ENCODE measurements around the gene ZBTB7C. TPM values are rescaled to one million over a fixed set of nuclear protein-coding genes. Genes with fewer than 3 reads are reported as not detected.

ZBTB7C gene
- total RNA-seq, 1 donor from 2014 or later = 13.0 TPM

DNA sequence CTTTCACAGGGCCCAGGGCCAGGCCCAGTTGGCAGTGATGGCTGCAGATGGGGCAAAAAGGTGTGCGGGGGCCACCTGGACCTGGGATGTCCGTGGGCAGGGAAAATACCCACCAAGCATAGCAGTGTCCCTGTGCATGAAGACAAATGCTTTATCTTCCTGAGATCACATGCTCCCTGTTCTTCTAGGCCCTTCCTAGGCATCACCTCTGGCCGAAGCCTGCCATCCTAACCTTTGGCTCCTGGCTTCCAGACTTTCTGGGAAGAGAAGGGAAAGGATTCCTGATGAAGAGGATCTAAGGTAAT is 373.7 kb downstream of the ZBTB7C start:
- H3K27me3 Mint-ChIP-seq = no peaks in the 10 kb centered on the region
- no peak overlapping the region for H3K4me3 Mint-ChIP-seq
- H3K27ac Mint-ChIP-seq = no peak overlapping the region
- no peaks in the 10 kb centered on the region for H3K9me3 Mint-ChIP-seq
- no peaks in the 10 kb centered on the region for H3K36me3 Mint-ChIP-seq
- TF ChIP-seq, protein P1, sequence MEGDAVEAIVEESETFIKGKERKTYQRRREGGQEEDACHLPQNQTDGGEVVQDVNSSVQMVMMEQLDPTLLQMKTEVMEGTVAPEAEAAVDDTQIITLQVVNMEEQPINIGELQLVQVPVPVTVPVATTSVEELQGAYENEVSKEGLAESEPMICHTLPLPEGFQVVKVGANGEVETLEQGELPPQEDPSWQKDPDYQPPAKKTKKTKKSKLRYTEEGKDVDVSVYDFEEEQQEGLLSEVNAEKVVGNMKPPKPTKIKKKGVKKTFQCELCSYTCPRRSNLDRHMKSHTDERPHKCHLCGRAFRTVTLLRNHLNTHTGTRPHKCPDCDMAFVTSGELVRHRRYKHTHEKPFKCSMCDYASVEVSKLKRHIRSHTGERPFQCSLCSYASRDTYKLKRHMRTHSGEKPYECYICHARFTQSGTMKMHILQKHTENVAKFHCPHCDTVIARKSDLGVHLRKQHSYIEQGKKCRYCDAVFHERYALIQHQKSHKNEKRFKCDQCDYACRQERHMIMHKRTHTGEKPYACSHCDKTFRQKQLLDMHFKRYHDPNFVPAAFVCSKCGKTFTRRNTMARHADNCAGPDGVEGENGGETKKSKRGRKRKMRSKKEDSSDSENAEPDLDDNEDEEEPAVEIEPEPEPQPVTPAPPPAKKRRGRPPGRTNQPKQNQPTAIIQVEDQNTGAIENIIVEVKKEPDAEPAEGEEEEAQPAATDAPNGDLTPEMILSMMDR (conservative IDR thresholded peaks at IDR 0.05) = no peak
- DNase-seq (ENCODE audit: extremely low spot score, unreplicated experiment) = no peak
- no peaks in the 10 kb centered on the region for H3K4me1 Mint-ChIP-seq (ENCODE audit: unreplicated experiment)

DNA sequence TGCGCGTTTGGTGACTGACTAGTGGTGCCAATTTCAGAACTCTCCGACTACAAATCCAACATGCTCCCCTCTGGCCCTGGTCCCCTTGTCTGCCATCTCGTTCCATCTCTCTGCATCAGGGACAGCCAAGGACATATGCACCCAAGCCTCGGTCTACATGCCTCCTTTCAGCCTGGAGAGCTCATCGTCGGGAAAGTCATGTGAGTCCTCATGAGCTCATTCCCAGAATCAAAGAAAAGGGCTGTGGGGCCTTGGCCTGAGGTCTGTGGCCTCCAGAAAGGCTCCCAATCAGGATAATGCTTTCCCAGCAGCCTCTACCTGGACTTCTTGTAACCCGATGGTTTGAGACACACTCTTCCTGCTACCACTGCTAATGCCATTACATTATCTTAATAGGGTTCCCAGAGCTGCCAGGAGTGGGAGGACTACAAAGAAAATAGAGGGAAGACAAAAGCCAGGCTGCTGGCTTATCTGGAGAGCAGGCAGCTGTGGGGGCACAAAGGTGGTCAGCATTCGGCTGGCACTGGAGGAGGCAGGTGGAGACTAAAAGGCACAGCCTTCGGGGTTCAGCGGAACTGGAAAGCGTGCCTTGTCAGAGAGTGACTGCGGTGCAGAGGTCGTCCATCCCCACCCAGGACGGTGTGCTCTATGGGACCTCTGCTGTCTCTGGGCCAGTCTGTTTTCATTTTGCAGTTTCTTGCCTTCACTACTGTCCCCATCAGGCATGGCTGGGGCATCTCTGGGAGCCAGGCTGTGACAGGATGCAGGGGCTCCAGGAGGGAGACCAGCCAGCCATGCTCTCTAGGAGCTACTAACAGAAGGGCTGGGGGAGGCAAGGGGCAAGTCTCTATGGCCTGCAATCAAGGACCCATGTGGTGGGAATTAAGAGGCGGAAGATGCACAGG is 374.3 kb downstream of the ZBTB7C start:
- Mint-ChIP-seq H3K4me1 (ENCODE audit: unreplicated experiment) (no peaks in the 10 kb centered on the region), H3K4me3 (no peak overlapping the region), H3K27ac (no peak overlapping the region), H3K36me3 (no peaks in the 10 kb centered on the region), H3K27me3 (no peaks in the 10 kb centered on the region), H3K9me3 (no peaks in the 10 kb centered on the region)
- TF ChIP-seq, protein P1 (conservative IDR thresholded peaks at IDR 0.05) = no peak
- no peak for DNase-seq (ENCODE audit: extremely low spot score, unreplicated experiment)

DNA sequence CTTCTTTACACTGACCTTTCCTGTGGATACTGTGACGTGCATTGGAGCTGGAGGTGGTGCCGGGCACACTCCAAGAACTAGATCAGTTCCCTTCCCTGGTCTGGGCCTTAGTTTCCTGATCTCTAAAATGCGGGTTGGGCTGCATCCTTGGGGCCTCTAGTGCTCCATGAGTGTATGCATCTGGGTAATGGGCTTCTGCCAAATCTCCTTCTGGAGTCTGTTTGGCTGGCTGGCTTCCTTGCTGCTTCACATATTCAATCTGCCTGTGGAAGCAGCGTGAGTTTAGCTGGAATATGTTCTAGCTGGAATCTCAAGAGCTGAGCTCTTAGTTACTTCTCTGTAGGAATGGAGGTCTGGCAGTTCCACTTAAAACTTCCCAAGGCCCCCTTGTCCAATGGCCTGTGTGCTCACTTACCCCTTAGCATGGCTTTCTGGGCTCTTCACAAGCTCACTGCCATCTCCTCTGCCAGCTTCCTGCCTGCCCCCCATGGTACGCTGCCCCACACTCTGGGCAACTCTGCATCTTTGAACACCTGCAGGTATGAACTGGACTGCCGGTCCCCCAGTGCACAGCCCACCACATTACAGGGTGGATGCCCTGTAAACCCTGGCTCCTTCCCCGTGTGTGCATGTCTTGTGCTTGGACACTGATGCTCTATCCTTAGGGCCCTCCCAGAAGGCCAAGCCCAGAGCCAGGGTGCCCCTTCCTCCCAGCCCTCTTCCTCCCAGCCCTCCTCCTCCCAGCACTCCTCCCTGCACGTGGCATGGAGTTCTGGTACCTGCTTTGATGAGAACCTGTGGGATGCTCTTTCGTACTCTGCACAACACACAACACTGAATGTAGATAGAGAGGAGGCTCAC is 375.2 kb downstream of the ZBTB7C start:
- no peaks in the 10 kb centered on the region for H3K27me3 Mint-ChIP-seq
- H3K27ac Mint-ChIP-seq = no peak overlapping the region
- TF ChIP-seq, protein P1 (conservative IDR thresholded peaks at IDR 0.05) = no peak
- no peaks in the 10 kb centered on the region for H3K36me3 Mint-ChIP-seq
- H3K9me3 Mint-ChIP-seq = no peaks in the 10 kb centered on the region
- DNase-seq (ENCODE audit: extremely low spot score, unreplicated experiment) = no peak
- no peaks in the 10 kb centered on the region for H3K4me1 Mint-ChIP-seq (ENCODE audit: unreplicated experiment)
- no peak overlapping the region for H3K4me3 Mint-ChIP-seq

DNA sequence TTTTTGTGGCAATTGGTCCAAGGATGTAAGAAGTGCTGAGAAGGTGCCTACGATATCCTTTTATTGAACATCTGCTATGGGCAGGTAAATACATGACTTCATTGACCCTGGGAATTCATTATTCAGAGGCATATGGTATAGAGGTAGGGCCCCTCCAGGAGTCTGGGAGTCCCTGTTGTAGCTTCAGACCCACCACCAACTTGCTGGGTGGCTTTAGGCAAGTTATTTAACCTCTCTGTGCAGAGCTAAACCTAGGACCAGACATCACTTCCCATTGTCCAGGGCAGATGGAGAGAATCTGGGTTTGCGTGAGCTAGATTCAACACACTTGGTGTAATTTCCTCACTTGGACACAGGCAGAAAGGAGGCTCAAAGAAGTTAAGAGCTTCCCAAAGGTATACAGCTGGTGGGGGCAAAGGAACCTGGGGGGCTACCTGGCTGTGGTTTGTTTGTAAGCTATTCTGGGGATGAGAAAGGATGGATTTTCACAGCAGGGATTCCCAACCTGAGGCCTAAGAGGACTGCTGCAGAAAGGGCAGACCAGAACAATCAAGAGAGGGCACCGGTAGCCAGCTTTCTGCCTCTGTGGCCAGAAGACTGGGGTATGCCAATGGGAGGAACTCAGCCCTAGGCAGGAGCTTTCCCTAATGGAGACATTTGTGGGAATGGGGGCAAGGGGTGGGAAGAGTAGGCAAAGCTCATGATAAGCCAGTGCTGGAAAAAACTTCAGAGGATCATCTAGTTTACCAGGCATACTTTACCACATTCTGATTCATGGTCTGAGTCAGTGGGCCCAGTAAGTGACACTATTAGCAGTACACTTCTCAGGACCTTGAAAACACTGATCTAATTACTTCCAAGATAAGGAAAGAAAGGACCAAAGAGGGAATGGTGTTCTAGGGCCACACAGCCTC is 376.1 kb downstream of the ZBTB7C start:
- H3K9me3 Mint-ChIP-seq = no peaks in the 10 kb centered on the region
- no peaks in the 10 kb centered on the region for H3K27me3 Mint-ChIP-seq
- H3K4me3 Mint-ChIP-seq = no peak overlapping the region
- H3K4me1 Mint-ChIP-seq (ENCODE audit: unreplicated experiment) = no peaks in the 10 kb centered on the region
- no peaks in the 10 kb centered on the region for H3K36me3 Mint-ChIP-seq
- no peak for DNase-seq (ENCODE audit: extremely low spot score, unreplicated experiment)
- peak overlapping the region; percentile 27 for H3K27ac Mint-ChIP-seq
- TF ChIP-seq, protein P1 (conservative IDR thresholded peaks at IDR 0.05) = no peak

DNA sequence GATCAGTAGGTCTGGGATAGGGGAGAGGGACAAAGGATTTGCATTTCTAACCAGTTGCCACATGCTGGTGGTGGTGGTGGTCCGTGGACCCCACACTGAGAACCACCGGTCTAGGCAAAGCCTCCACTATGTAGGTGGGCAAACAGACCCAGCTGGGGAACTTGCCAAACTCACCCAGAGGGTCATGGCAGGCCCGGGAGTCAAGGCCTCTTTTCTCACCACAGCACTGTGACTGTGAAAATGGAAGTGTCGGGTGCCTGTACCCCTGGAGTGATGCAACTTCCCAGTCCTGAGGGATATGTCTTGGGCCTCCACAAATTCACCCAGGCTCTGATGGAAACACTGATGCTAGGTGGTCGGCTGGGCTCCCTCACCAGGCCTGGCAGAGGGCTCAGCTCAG is 377.5 kb downstream of the ZBTB7C start:
- H3K27ac Mint-ChIP-seq = no peak overlapping the region
- no peak overlapping the region for H3K4me3 Mint-ChIP-seq
- DNase-seq (ENCODE audit: extremely low spot score, unreplicated experiment) = no peak
- TF ChIP-seq, protein P1 (conservative IDR thresholded peaks at IDR 0.05) = no peak
- H3K36me3 Mint-ChIP-seq = no peaks in the 10 kb centered on the region
- H3K27me3 Mint-ChIP-seq = no peaks in the 10 kb centered on the region
- H3K9me3 Mint-ChIP-seq = no peaks in the 10 kb centered on the region
- peaks cover 8% of the 10 kb centered on the region for H3K4me1 Mint-ChIP-seq (ENCODE audit: unreplicated experiment)

Measured in type B pancreatic cell (in vitro differentiated cells).